Measurements from ENCODE around the gene RFNG.

The RFNG gene

DNA sequence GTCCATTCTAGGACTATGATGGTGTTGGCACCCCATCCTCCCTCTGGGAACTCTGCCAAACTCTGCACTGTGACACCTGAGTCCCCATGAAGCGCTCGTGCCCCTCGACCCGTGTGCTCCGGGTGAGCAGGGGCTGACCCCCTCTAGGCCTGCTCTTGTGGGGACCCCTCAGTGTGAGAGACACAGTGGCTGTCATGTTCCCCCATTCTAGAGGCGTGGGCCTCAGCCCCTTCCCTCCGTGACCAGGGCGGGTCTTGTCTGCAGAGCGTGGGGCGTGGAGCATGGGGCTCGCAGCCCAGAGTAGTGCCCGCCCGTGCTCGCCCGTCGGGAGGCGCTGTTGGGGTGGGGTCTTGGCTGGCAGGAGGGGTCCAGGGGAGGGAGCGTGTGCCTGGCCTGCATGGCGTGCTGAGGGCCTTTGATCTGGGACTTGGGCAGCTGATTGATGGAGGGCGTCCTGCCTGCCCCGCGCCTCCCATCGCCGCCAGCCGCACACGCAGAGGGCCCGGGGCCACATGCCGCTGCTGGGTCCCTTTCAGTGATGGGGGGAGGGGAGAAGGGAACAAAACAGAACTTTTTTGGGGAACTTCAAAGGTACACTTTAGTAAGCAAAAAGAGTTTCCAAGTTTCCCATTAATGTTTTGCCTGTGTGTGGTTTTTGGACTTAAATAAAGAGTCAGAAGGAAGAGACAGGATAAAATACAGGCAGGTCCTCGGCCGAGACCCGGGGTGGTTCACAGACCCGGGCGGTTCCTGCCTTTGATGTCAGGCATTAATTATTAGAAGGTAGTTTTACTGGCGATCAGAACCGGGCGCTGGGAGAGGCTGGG is 51.4 kb downstream of the RFNG start:
- CTCF ChIA-PET: no interaction called here

GRCh38 chr17:81999587-81999975 is 52.0 kb downstream of the RFNG start:
- DNase-seq (ENCODE audit: low read depth, low spot score): no peak
- TF ChIP-seq, protein P1, sequence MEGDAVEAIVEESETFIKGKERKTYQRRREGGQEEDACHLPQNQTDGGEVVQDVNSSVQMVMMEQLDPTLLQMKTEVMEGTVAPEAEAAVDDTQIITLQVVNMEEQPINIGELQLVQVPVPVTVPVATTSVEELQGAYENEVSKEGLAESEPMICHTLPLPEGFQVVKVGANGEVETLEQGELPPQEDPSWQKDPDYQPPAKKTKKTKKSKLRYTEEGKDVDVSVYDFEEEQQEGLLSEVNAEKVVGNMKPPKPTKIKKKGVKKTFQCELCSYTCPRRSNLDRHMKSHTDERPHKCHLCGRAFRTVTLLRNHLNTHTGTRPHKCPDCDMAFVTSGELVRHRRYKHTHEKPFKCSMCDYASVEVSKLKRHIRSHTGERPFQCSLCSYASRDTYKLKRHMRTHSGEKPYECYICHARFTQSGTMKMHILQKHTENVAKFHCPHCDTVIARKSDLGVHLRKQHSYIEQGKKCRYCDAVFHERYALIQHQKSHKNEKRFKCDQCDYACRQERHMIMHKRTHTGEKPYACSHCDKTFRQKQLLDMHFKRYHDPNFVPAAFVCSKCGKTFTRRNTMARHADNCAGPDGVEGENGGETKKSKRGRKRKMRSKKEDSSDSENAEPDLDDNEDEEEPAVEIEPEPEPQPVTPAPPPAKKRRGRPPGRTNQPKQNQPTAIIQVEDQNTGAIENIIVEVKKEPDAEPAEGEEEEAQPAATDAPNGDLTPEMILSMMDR (IDR thresholded peaks at IDR 0.05; ENCODE audit: insufficient read depth, low read length, missing control alignments): no peak
- CTCF ChIA-PET: no interaction called here
- POLR2A ChIA-PET: no interaction called here
- no peak overlapping the region for H3K4me3 ChIP-seq (ENCODE audit: low read depth, low read length)

More for the DNA sequence above, 51.4 kb downstream of the RFNG start:
- DNase-seq (ENCODE audit: low read depth, low spot score): no peak
- H3K4me3 ChIP-seq (ENCODE audit: low read depth, low read length): no peak overlapping the region
- POLR2A ChIA-PET: no interaction called here
- TF ChIP-seq, protein P1 (IDR thresholded peaks at IDR 0.05; ENCODE audit: insufficient read depth, low read length, missing control alignments): no peak

DNA sequence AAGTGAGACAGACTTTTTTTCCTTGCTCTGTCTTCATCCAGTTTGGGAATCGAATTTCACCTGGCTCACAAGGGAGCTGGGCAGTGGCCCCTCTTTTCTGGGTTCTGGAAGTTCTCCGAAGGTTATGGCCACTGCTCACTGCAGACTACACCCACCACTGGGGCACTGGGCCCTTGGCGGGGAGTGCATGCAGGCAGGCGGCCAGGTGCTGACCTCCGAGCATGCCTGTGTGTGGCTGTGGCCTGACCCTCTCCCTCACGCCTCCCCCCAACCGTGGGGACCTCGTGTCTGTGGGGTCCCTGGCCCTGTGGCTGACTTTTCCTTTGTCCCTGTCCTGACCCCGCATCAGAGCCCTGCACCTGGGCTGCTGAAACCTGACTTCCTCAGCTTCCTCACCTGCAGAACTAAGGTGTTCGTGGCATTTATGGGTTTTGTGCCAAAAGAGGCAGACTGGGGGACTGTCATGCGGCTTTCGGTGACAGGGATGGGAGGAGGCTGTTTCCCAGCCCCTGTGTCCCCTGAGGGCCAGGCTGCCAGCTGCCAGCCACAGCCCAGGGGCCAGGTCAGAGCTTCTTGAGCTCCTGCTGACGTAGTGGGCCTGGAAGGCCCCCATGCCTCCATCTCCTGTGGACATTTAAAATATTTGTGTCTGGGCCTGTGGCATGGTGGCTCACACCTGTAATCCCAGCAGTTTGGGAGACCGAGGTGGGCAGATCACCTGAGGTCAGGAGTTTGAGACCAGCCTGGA is 52.7 kb downstream of the RFNG start:
- TF ChIP-seq, protein P1 (IDR thresholded peaks at IDR 0.05; ENCODE audit: insufficient read depth, low read length, missing control alignments): no peak
- CTCF ChIA-PET: no interaction called here
- POLR2A ChIA-PET: no interaction called here
- no peak overlapping the region for H3K4me3 ChIP-seq (ENCODE audit: low read depth, low read length)
- DNase-seq (ENCODE audit: low read depth, low spot score): no peak

DNA sequence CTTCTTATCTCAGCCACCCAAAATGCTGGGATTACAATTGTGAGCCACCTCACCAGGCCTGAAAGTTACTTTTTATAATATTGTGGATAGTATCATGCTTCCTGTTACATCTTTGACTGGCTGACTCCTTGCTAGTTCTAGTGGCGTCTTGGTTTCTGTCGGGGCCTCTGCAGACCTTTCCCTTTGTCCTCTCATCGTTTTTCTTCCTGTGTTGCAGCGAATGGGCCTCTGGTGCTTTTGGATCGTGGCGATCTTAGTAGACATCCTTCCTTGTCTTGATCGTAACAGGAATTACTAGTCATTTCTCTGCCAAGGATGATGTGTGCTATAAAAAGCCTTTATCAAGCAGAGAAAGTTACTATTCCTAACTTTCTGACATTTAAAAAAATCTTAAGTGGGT is 53.4 kb downstream of the RFNG start:
- H3K4me3 ChIP-seq (ENCODE audit: low read depth, low read length): no peak overlapping the region
- DNase-seq (ENCODE audit: low read depth, low spot score): no peak
- ChIA-PET POLR2A (no interaction called here), CTCF (interaction anchor here (1.7 kb wide), 1 partner anchor 39 kb away, joined by 6 read pairs; no protein-coding TSS in a partner anchor)
- TF ChIP-seq, protein P1 (IDR thresholded peaks at IDR 0.05; ENCODE audit: insufficient read depth, low read length, missing control alignments): no peak
